ENCODE data around the gene CELA3A.
"Not testable (repeated sequence)": the region's sequence is repeated elsewhere in the genome, so short reads cannot be mapped to it uniquely, and the experiment has no call there.

GRCh38 chr1:21970523-21970922 lies 30.9 kb upstream of the CELA3A start:
- TF ChIP-seq, protein P1, sequence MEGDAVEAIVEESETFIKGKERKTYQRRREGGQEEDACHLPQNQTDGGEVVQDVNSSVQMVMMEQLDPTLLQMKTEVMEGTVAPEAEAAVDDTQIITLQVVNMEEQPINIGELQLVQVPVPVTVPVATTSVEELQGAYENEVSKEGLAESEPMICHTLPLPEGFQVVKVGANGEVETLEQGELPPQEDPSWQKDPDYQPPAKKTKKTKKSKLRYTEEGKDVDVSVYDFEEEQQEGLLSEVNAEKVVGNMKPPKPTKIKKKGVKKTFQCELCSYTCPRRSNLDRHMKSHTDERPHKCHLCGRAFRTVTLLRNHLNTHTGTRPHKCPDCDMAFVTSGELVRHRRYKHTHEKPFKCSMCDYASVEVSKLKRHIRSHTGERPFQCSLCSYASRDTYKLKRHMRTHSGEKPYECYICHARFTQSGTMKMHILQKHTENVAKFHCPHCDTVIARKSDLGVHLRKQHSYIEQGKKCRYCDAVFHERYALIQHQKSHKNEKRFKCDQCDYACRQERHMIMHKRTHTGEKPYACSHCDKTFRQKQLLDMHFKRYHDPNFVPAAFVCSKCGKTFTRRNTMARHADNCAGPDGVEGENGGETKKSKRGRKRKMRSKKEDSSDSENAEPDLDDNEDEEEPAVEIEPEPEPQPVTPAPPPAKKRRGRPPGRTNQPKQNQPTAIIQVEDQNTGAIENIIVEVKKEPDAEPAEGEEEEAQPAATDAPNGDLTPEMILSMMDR (IDR thresholded peaks at IDR 0.05), result not testable (repeated sequence)
- TF ChIP-seq EP300 (IDR thresholded peaks at IDR 0.05), result not testable (repeated sequence)

Measured in upper lobe of left lung (tissue), 4 donors.